ENCODE measurements around the gene CEBPZ.
"Not testable (repeated sequence)": the region's sequence is repeated elsewhere in the genome, so short reads cannot be mapped to it uniquely, and the experiment has no call there.

The CEBPZ gene

DNA sequence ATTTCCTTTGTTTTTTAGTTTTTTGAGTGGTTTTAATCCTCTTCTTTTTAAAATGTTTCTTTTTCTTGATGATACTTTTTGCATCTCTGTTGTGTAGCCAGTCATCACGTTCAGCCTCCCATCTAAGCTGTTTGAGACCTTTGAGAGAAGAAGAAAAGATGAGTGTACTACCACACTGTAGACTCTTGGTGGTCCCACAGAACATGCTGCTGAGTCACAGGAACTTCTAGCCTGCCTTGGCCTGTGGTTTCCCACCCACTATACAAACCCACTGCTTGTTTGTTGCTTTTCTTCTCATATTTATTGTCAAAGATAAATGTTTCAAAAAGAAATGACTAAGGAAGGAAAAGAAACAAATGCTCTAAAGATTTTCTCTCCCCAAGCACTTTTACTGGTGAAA, 29.6 kb downstream of the CEBPZ start:
- TF ChIP-seq, protein P1, sequence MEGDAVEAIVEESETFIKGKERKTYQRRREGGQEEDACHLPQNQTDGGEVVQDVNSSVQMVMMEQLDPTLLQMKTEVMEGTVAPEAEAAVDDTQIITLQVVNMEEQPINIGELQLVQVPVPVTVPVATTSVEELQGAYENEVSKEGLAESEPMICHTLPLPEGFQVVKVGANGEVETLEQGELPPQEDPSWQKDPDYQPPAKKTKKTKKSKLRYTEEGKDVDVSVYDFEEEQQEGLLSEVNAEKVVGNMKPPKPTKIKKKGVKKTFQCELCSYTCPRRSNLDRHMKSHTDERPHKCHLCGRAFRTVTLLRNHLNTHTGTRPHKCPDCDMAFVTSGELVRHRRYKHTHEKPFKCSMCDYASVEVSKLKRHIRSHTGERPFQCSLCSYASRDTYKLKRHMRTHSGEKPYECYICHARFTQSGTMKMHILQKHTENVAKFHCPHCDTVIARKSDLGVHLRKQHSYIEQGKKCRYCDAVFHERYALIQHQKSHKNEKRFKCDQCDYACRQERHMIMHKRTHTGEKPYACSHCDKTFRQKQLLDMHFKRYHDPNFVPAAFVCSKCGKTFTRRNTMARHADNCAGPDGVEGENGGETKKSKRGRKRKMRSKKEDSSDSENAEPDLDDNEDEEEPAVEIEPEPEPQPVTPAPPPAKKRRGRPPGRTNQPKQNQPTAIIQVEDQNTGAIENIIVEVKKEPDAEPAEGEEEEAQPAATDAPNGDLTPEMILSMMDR (conservative IDR thresholded peaks at IDR 0.05; ENCODE audit: low read length) = no peak
- no peak for DNase-seq (ENCODE audit: low read depth)
- H3K4me3 ChIP-seq (ENCODE audit: low read length) = no peak overlapping the region

DNA sequence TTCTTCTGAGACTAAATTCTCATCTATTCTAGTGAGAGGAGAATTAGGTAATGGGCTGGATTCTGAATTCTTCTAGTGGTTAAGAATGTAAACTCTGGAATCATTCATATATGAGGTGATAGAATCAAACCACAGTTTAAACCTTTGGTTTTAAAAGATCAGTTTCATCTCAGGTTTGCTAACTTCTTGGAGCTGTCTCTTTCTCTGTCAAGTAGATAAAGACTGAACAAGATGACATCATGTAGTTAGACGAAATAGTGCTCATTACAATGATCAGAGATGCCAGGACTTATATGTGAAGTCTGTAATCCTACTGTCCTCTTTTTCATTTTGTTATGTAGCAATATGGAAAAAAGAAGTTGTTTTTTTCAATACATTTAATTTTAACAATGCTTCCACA, 30.2 kb downstream of the CEBPZ start:
- no peak for DNase-seq (ENCODE audit: low read depth)
- no peak overlapping the region for H3K4me3 ChIP-seq (ENCODE audit: low read length)
- TF ChIP-seq, protein P1 (conservative IDR thresholded peaks at IDR 0.05; ENCODE audit: low read length) = no peak

DNA sequence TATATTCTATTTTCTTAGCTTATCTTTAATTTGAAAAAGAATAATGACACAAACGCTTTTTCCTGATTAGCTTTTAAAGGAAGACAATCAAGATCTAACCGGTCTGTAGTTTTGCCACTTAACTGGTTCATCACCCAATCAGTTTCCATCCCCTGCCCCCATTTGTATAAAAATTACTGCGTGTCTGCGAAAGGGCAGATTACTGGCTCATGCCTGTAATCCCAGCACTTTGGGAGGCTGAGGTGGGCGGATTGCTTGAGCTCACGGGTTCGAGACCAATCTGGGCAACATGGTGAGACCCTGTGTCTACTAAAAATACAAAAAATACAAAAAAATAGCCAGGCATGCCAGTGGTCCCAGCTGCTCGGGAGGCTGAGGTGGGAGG, 32.7 kb downstream of the CEBPZ start:
- TF ChIP-seq, protein P1 (conservative IDR thresholded peaks at IDR 0.05; ENCODE audit: low read length) = no peak
- H3K4me3 ChIP-seq (ENCODE audit: low read length) = no peak overlapping the region
- no peak for DNase-seq (ENCODE audit: low read depth)

DNA sequence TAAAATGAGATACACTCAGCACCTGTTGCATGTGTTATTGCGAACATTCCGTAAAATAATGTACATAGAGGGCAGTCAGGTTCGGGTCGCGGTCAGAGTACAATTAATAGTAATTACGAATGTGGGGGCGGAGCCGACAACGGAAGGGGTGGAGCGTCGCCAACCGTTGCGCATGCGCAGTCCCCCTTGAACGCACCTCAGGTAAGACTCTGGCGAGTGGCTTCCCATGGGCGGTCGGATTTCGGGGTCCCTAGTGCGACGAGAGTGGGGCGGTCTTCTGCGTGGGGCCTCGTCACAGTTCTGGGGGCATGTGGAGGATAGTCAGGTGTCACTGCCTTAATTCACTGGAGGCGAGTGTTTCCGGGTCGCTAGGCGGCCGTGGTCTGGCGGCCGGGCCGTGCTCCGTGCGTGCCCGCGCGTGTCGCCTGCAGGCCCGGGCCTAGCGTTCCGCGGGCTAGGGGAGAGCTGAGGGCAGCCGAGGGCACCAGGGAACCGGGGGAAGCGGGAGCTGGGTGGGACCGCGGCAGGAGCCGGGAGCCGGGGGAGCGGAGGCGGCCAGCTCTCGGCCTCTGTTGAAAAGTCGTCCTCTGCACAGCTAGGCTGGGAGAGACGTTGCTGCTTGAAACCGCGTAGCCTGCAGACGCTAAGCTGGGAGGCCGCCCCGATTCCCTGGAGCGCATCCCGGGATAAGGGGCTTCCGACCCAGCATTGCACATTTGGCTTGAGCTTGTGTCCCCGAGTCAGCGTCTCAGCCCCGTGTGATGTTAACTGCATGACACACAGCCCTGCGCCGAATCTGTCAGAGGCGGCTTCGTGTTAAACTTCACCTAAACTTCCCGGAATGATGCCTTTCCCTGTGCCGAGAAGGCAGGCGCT, 34.8 kb downstream of the CEBPZ start, which contains the start of gene CEBPZOS:
Gene CEBPZOS, plus strand, starts transcription at position 177 of the 876 bp plus-strand sequence. CDS start 3,209 bp downstream, outside the sequence.
- H3K4me3 ChIP-seq (ENCODE audit: low read length) = peak within 1 kb of the TSS; percentile 92
- TF ChIP-seq, protein P1 (conservative IDR thresholded peaks at IDR 0.05; ENCODE audit: low read length) = no peak
- peak; percentile 68 for DNase-seq (ENCODE audit: low read depth)

DNA sequence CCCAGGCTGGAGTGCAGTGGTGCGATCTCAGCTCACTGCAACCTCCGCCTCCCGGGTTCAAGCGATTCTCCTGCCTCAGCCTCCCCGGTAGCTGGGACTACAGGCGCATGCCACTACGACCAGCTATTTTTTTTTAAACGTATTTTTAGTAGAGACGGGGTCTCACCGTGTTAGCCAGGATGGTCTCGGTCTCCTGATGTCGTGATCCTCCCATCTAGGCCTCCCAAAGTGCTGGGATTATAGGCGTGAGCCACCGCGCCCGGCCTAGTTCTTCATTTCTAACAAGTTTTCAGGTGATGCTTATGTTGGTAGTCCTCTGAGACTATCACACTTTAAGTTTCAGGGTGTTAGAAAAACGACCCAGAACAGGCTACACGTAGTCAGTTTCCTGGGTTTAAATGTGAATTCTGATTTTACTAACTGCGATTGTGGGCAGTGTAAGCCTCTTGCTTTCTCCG, 35.5 kb downstream of the CEBPZ start:
- not testable (repeated sequence) for DNase-seq (ENCODE audit: low read depth)
- peak overlapping the region; percentile 92 for H3K4me3 ChIP-seq (ENCODE audit: low read length)

DNA sequence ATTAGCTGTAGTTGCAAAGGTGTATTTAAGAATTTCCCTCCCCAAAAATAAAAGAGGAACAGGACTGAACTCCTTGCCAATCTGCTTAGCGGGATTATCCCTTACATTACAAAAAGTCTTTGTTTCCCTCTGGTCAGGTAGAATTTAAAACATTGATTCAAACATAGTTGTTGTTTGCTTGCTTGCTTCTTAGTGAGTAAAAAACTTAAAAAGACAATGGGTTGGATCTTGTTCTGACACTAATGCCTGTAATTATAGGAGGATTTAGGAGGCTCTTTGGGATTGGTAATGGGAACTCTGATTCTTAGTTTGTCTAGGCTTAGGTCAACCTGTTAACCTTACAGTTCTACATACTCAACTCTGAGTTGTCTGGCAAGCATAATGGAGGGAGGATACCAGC, 38.8 kb downstream of the CEBPZ start:
- TF ChIP-seq, protein P1 (conservative IDR thresholded peaks at IDR 0.05; ENCODE audit: low read length) = no peak
- no peak for DNase-seq (ENCODE audit: low read depth)
- H3K4me3 ChIP-seq (ENCODE audit: low read length) = no peak overlapping the region

DNA sequence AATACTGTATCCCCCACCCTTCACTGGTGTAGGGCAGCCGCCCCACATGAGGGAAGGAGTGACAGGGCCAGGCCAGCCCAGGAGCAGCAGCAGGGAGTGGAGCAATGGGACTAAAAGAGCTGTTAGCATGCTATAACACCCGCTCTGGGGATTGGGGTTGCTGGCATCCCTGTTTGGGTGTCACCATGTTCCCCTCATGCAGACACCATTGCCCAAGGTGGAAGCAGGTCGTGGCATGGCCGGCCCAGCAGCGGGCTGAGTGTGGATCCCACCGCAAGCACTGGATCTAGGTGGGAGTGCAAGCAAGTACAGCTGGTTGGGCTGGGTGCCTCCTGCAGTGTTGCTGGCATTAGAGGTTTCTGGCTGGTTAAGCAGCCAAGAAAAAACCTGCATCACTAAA, 39.6 kb downstream of the CEBPZ start:
- no peak for DNase-seq (ENCODE audit: low read depth)
- no peak overlapping the region for H3K4me3 ChIP-seq (ENCODE audit: low read length)
- TF ChIP-seq, protein P1 (conservative IDR thresholded peaks at IDR 0.05; ENCODE audit: low read length) = no peak

All from AG10803 (cell line).